K562 (cell line): Measurements from ENCODE around the gene ARHGAP25. TPM values are rescaled to one million over a fixed set of nuclear protein-coding genes. Genes with fewer than 3 reads are reported as not detected.

Experiments used
- ATAC-seq: fragments of 200-7000 bp; cut with Tn5 transposase; 3 replicates; pipeline ENCODE4 v1.9.1; 2020; ENCODE audit warnings: moderate library complexity
- BruUV-seq: library from RNA; stranded (reverse); fragments of 400-500 nt; replicated peaks from 2 replicates; lab custom pipeline; 2021; lab: Mats Ljungman, UMichigan
- CTCF ChIA-PET: fragments of 300-600 bp; formaldehyde crosslinking; extraction: SDS; loops from one replicate; lab custom pipeline; 2021; ENCODE audit warnings: low intra/inter-chr PET ratio; lab: Yijun Ruan, JAX
- POLR2A ChIA-PET: fragments of 300-600, 350-650 bp; sonication (Branson Sonifier 250); formaldehyde crosslinking; extraction: SDS; loops from one replicate; lab custom pipeline; 2021; ENCODE audit warnings: antibody characterized with exemption, inconsistent platforms; lab: Yijun Ruan, JAX
- DNase-seq, 4 experiments: peaks; one replicate each; pipeline versions ENCODE4 v3.0.0 to v3.0.0-alpha.2; 2011 to 2018; ENCODE audit warnings: low spot score in 3 of 4, mixed read lengths in 3 of 4; ENCODE audit errors: extremely low read depth in 1 of 4
- FAIRE-seq: peaks from 2 replicates; lab custom pipeline; 2011; peaks lifted over from hg19 to GRCh38; lab: Jason Lieb, UNC
- H2AFZ ChIP-seq: 2 replicates; pipeline ENCODE4 v1.6.0; 2011; ENCODE audit warnings: low read depth, low read length, control low read depth, inconsistent platforms
- H3K27ac ChIP-seq: fragments of 200-600 bp; 3 replicates; pipeline ENCODE4 v1.8.0; 2011; ENCODE audit warnings: low read depth, mild to moderate bottlenecking, control low read depth, inconsistent platforms, low read length, moderate library complexity, mixed read lengths; ENCODE audit errors: extremely low read depth
- H3K27me3 ChIP-seq, 2 experiments: fragments of 300-600 bp in 1 of 2; 2 replicates in 1 of 2; 3 replicates in 1 of 2; pipeline versions ENCODE4 v1.6.0 to v1.8.0; 2011; ENCODE audit warnings: inconsistent platforms in 2 of 2, low read length in 2 of 2, mild to moderate bottlenecking in 1 of 2, mixed read lengths in 1 of 2, moderate library complexity in 1 of 2; ENCODE audit not compliant: control insufficient read depth in 2 of 2, insufficient read depth in 2 of 2
- H3K36me3 ChIP-seq: fragments of 300-600 bp; 3 replicates; pipeline ENCODE4 v1.8.0; 2011; ENCODE audit warnings: mild to moderate bottlenecking, low read length, inconsistent platforms; ENCODE audit not compliant: control insufficient read depth, insufficient read depth
- H3K4me1 ChIP-seq, 2 experiments: fragments of 200-600 bp in 1 of 2; replicated peaks in 1 of 2; 2 replicates in 1 of 2; 3 replicates in 1 of 2; pipeline versions ENCODE4 v1.5.1 to v1.8.0; 2011; ENCODE audit warnings: inconsistent platforms in 2 of 2, low read length in 2 of 2, mild to moderate bottlenecking in 1 of 2, mixed read lengths in 1 of 2, moderate library complexity in 1 of 2; ENCODE audit not compliant: control insufficient read depth in 2 of 2, insufficient read depth in 2 of 2
- H3K4me2 ChIP-seq: 2 replicates; pipeline ENCODE4 v1.6.1; 2011; ENCODE audit warnings: low read length, control low read depth, inconsistent platforms, mixed read lengths; ENCODE audit not compliant: insufficient read depth
- H3K4me3 ChIP-seq: fragments of 200-600 bp; sonication (generic), shearing (Covaris generic); 2 replicates; pipeline ENCODE4 v1.5.1; 2016; ENCODE audit warnings: control low read depth, inconsistent platforms
- H3K79me2 ChIP-seq: fragments of 200-600 bp; 3 replicates; pipeline ENCODE4 v1.8.0; 2011; ENCODE audit warnings: low read length, inconsistent platforms; ENCODE audit not compliant: control insufficient read depth, insufficient read depth
- H3K9ac ChIP-seq, 2 experiments: 2 replicates each; pipeline versions ENCODE4 v1.6.0 to v1.6.1; 2011; ENCODE audit warnings: low read depth in 2 of 2, low read length in 2 of 2, control low read depth in 1 of 2, inconsistent platforms in 1 of 2, mild to moderate bottlenecking in 1 of 2, mixed read lengths in 1 of 2; ENCODE audit not compliant: insufficient read depth in 1 of 2
- H3K9me1 ChIP-seq: one replicate; pipeline ENCODE4 v1.6.0; 2011; ENCODE audit warnings: inconsistent platforms, mild to moderate bottlenecking, low read length, moderate library complexity; ENCODE audit not compliant: control insufficient read depth, insufficient read depth
- H3K9me3 ChIP-seq: replicated peaks from 2 replicates; pipeline ENCODE4 v1.5.1; 2011; ENCODE audit warnings: low read depth, low read length, inconsistent platforms; ENCODE audit not compliant: control insufficient read depth, insufficient read depth
- H4K20me1 ChIP-seq: replicated peaks from 2 replicates; pipeline ENCODE4 v1.6.1; 2011; ENCODE audit warnings: low read length, inconsistent platforms, mixed read lengths; ENCODE audit not compliant: control insufficient read depth, insufficient read depth
- ARNT ChIP-seq, 2 experiments: fragments of 450-650 bp; IDR thresholded peaks; 2 replicates each; pipeline ENCODE4 v1.6.1; 2016; ENCODE audit warnings: mild to moderate bottlenecking in 1 of 2
- CTCF ChIP-seq, 3 experiments: IDR thresholded peaks in 2 of 3; conservative IDR thresholded peaks in 1 of 3; 2 replicates each; pipeline ENCODE4 v1.5.1; 2011 to 2012; ENCODE audit warnings: low read length in 3 of 3, mild to moderate bottlenecking in 3 of 3, control low read depth in 2 of 3, improper control_type of control experiment in 1 of 3, inconsistent platforms in 1 of 3, low read depth in 1 of 3, mixed read lengths in 1 of 3, moderate library complexity in 1 of 3; ENCODE audit not compliant: insufficient read depth in 2 of 3
- FUS ChIP-seq: fragments of 200-400 bp; formaldehyde crosslinking; optimal IDR thresholded peaks from 2 replicates; pipeline ENCODE3; 2017; ENCODE audit warnings: low read depth, low read length
- GATAD2A ChIP-seq: fragments of 450-650 bp; IDR thresholded peaks from 2 replicates; pipeline ENCODE4 v1.6.1; 2017
- ILF3 ChIP-seq: fragments of 450-650 bp; IDR thresholded peaks from 2 replicates; pipeline ENCODE4 v1.6.1; 2018; ENCODE audit warnings: antibody characterized with exemption, mild to moderate bottlenecking, moderate library complexity, borderline replicate concordance
- MYC ChIP-seq, 2 experiments: fragments of 250-450 bp in 1 of 2; sonication (Bioruptor Pico) in 1 of 2; IDR thresholded peaks; 2 replicates each; pipeline versions ENCODE4 v1.5.1 to v1.6.1; 2012 to 2021; ENCODE audit warnings: low read depth in 2 of 2, borderline replicate concordance in 1 of 2, improper control_type of control experiment in 1 of 2, low read length in 1 of 2, mild to moderate bottlenecking in 1 of 2, moderate library complexity in 1 of 2
- NFIC ChIP-seq: fragments of 450-650 bp; IDR thresholded peaks from 2 replicates; pipeline ENCODE4 v1.6.1; 2017; ENCODE audit warnings: mild to moderate bottlenecking, inconsistent platforms
- PYGO2 ChIP-seq: fragments of 450-650 bp; IDR thresholded peaks from 2 replicates; pipeline ENCODE4 v1.6.1; 2016; ENCODE audit warnings: mild to moderate bottlenecking, missing genetic modification characterization, moderate library complexity, missing compliant biosample characterization
- SMARCA4 ChIP-seq: fragments of 450-650 bp; IDR thresholded peaks from 2 replicates; pipeline ENCODE4 v1.6.1; 2016
- TCF7 ChIP-seq: sonication (generic); IDR thresholded peaks from 2 replicates; pipeline ENCODE4 v1.6.1; 2016; ENCODE audit warnings: antibody characterized with exemption, borderline replicate concordance
- ZNF253 ChIP-seq: fragments of 250-450 bp; sonication (Bioruptor Pico); conservative IDR thresholded peaks from 2 replicates; pipeline ENCODE4 v1.6.1; 2021; ENCODE audit warnings: mild to moderate bottlenecking
- ZNF436 ChIP-seq: fragments of 250-450, 450-650 bp; sonication (Bioruptor Pico); formaldehyde crosslinking; IDR thresholded peaks from 2 replicates; pipeline ENCODE4 v1.7.0; 2020; ENCODE audit warnings: mild to moderate bottlenecking
- ZNF655 ChIP-seq: fragments of 250-450 bp; sonication (Bioruptor Pico); IDR thresholded peaks from 2 replicates; pipeline ENCODE4 v1.5.0; 2021
- WGBS: fragments of 100-300 bp; shearing (Covaris generic); methylation state at CpG from one replicate; pipeline ENCODE4 v1.1.6; 2016; ENCODE audit warnings: low coverage, mixed read lengths; ENCODE audit not compliant: insufficient coverage; ENCODE audit errors: missing lambda C conversion rate; 5-methylcytosine and 5-hydroxymethylcytosine counted together
- in situ Hi-C: fragments of 300-500 bp; cut with MboI; formaldehyde crosslinking; loops from 4 replicates; pipeline ENCODE4 v1.15.0; 2018; ENCODE audit warnings: inconsistent platforms, mixed read lengths
- intact Hi-C: fragments of 100-400 bp; cut with micrococcal nuclease; formaldehyde crosslinking; loops from 2 replicates; pipeline ENCODE4 v1.14.2; 2022
- polyA plus RNA-seq, 8 experiments: library from polyadenylated mRNA; depleted of rRNA in 4 of 8; stranded (reverse) in 5 of 8; unstranded in 3 of 8; fragments of >200 nt; fragmentation: Nextera tagmentation in 2 of 8; fragmentation: Illumina TruSeq in 1 of 8; extraction: Ambion mirVana in 2 of 8; extraction: Trizol in 1 of 8; gene quantifications; 2 replicates each; pipeline versions ENCODE4 v1.2.1 to v1.2.3, GENCODE V29; 2011 to 2014; ENCODE audit warnings: inconsistent platforms in 1 of 8, missing spikeins in 1 of 8
- total RNA-seq, 7 experiments: library from RNA; depleted of rRNA in 6 of 7; stranded (reverse); fragments of >200 nt in 6 of 7; fragmentation: Illumina TruSeq in 2 of 7; extraction: Trizol in 2 of 7; gene quantifications; 2 replicates each; pipeline versions ENCODE4 v1.2.1 to v1.2.3, GENCODE V29; 2011 to 2021; ENCODE audit warnings: low replicate concordance in 1 of 7

Gene ARHGAP25
- total and polyA plus RNA-seq, 9 of the 15 experiments (the other 6 are each of a cell fraction or from before 2014, with no cell fraction given): 4.9 to 14.8 (median 10.7) TPM

- Histone ChIP-seq H3K27me3 (no peaks in the 10 kb centered on the region), H3K4me3 (no peak overlapping the region), H3K4me1 (peaks cover 0 to 5% of the 10 kb centered on the region in 2 experiments; a peak in 2 of 5 replicates), H3K4me2 (no peak overlapping the region), H4K20me1 (no peaks in the 10 kb centered on the region), H3K9me1 (no peaks in the 10 kb centered on the region), H3K9me3 (no peaks in the 10 kb centered on the region)
- no peak for FAIRE-seq
- intact Hi-C loops: no loop called here
- ChIA-PET POLR2A (interaction anchor here (0.9 kb wide), 1 partner anchor 14 kb away, joined by 3 read pairs; no protein-coding TSS in a partner anchor), CTCF (interaction anchor here (2.4 kb wide), 1 partner anchor 113 kb away, joined by 19 read pairs; no protein-coding TSS in a partner anchor)
- WGBS: 55% methylated on average over 2 of the region's 2 CpGs
- TF ChIP-seq ZNF436 (CRISPR knock-in tag) (no peak), NFIC (0 out of 2 replicates have a peak, but pooled peaks have one; percentile 8)
- TF ChIP-seq, all 486 proteins: peak for 1
- Histone ChIP-seq H2AFZ (no peak overlapping the region), H3K9ac (no peak overlapping the region), H3K79me2 (no peaks in the 10 kb centered on the region), H3K36me3 (no peaks in the 10 kb centered on the region; the same call in 2 of the 3 replicates), H3K27ac (no peak overlapping the region)
- no peak for DNase-seq
- ATAC-seq: no peak
- no TSS peak for BruUV-seq
- in situ Hi-C loops: no loop called here
These were observed 76.8 kb downstream of the ARHGAP25 start for GRCh38 chr2:68811364-68811763.

GRCh38 chr2:68812251-68812650, 77.6 kb downstream of the ARHGAP25 start:
- H3K9me3 ChIP-seq: no peaks in the 10 kb centered on the region
- ChIA-PET POLR2A (no interaction called here), CTCF (interaction anchor here (0.6 to 2.4 kb wide), 2 partner anchors 112 to 363 kb away, joined by 3 to 19 read pairs; no protein-coding TSS in a partner anchor)
- peak in 1 of 4 experiments; percentile 36 for DNase-seq
- H3K79me2 ChIP-seq: no peaks in the 10 kb centered on the region
- H2AFZ ChIP-seq: no peak overlapping the region
- 29% methylated on average over 6 of the region's 6 CpGs for WGBS
- no peak overlapping the region for H3K9ac ChIP-seq
- H3K27ac ChIP-seq: no peak overlapping the region
- no peak overlapping the region for H3K4me3 ChIP-seq
- H3K9me1 ChIP-seq: no peaks in the 10 kb centered on the region
- no peak for FAIRE-seq
- peak; percentile 80 for ATAC-seq
- no peaks in the 10 kb centered on the region for H3K36me3 ChIP-seq
- intact Hi-C loops: loop anchor here (1.0 kb wide), 2 partner anchors 25 to 97 kb away; no protein-coding TSS in a partner anchor
- H4K20me1 ChIP-seq: no peaks in the 10 kb centered on the region
- no peak overlapping the region for H3K4me2 ChIP-seq
- no peaks in the 10 kb centered on the region for H3K4me1 ChIP-seq
- BruUV-seq: no TSS peak
- no peaks in the 10 kb centered on the region for H3K27me3 ChIP-seq
- in situ Hi-C loops: no loop called here
- no peak for TF ChIP-seq ZNF655 (CRISPR knock-in tag)
- TF ChIP-seq PYGO2 (tag): no peak
- no peak for TF ChIP-seq FUS
- no peak for TF ChIP-seq TCF7
- no peak for TF ChIP-seq ILF3
- TF ChIP-seq ARNT (IDR thresholded peaks at IDR 0.05): no peak
- no peak for TF ChIP-seq SMARCA4
- TF ChIP-seq MYC (IDR thresholded peaks at IDR 0.05; ENCODE audit: low read depth, low read length): peak; percentile 52; the same call in 1 of the 2 replicates
- no peak for TF ChIP-seq MYC (CRISPR knock-in tag; IDR thresholded peaks at IDR 0.05; ENCODE audit: borderline replicate concordance, low read depth)
- TF ChIP-seq GATAD2A: no peak
- TF ChIP-seq ZNF253 (CRISPR knock-in tag): no peak
- TF ChIP-seq CTCF (IDR thresholded peaks at IDR 0.05 in 2 of 3, conservative IDR thresholded peaks at IDR 0.05 in 1 of 3; ENCODE audit: insufficient read depth in 2 of 3, low read depth in 1 of 3, low read length in 3 of 3): peak; percentile 30 to 51 (median 49); a peak in 4 of 6 replicates
